ENCODE data around the gene GZMM. TPM values are rescaled to one million over a fixed set of nuclear protein-coding genes. Genes with fewer than 3 reads are reported as not detected.

The GZMM gene
- total RNA-seq, 6 experiments from 2014 or later: 0.59 to 0.95 (median 0.74) TPM; not detected in 3

DNA sequence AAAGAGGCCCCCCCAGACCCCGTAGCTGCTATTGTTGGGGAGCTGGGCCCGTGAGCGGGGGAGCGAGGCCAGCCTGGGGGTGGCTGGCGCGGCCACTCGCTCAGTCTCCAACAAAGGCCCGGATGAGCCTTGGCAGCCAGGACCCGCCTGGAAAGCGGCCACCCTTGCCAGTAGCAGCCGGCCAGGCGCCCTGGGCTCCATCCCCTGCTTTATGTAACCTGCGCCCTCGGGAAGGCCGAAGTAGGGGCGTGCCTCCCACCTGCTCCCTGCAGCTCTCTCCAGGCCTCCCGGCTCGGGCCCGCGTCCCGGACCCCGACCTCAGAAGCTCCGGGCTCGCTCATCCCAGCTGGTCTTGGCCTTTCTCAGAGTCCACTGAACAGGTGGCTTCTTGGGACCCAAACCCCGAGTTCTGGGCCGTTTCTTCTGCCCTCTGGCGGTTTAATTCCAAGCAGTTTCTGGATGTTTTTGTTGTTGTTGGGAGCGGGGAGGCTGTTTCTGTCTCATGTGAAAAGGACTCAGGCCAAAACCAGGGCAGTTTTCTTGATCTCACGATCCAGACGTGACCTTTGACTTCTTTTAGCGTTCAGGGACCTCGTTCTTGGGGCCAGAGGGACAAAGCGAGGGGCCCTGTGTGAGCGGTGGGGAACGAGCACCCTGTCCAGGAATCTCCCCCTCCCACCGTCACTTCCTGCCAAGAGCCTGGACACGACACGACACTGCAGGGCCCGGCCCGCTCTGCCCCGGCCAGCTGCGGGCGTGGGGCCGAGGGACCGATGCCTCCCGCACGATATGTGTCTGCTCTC is 11.1 kb upstream of the GZMM start:
- Histone ChIP-seq H3K4me1 (peaks cover 0 to 23% (median 11%) of the 10 kb centered on the region in 4 donors), H3K36me3 (peaks cover 4 to 19% (median 9%) of the 10 kb centered on the region in 4 donors), H3K4me3 (peak overlapping the region; percentile 87 to 95 (median 94)), H3K9me3 (no peaks in the 10 kb centered on the region), H3K27me3 (no peaks in the 10 kb centered on the region), H3K27ac (peak overlapping the region; percentile 83 to 95 (median 88))
- intact Hi-C loops (cut with DNase I): no loop called here
- peak; percentile 70 to 92 (median 88) for DNase-seq
- no peak for TF ChIP-seq POLR2A (IDR thresholded peaks at IDR 0.05)
- TF ChIP-seq, protein P1, sequence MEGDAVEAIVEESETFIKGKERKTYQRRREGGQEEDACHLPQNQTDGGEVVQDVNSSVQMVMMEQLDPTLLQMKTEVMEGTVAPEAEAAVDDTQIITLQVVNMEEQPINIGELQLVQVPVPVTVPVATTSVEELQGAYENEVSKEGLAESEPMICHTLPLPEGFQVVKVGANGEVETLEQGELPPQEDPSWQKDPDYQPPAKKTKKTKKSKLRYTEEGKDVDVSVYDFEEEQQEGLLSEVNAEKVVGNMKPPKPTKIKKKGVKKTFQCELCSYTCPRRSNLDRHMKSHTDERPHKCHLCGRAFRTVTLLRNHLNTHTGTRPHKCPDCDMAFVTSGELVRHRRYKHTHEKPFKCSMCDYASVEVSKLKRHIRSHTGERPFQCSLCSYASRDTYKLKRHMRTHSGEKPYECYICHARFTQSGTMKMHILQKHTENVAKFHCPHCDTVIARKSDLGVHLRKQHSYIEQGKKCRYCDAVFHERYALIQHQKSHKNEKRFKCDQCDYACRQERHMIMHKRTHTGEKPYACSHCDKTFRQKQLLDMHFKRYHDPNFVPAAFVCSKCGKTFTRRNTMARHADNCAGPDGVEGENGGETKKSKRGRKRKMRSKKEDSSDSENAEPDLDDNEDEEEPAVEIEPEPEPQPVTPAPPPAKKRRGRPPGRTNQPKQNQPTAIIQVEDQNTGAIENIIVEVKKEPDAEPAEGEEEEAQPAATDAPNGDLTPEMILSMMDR (IDR thresholded peaks at IDR 0.05): peak; percentile 36 to 57 (median 45)
- 0% methylated on average over 10 of the region's 47 CpGs for WGBS (ENCODE audit: insufficient coverage, low coverage, low lambda C conversion rate, missing lambda C conversion rate)
- peak; percentile 19 to 58 (median 45) for ATAC-seq

DNA sequence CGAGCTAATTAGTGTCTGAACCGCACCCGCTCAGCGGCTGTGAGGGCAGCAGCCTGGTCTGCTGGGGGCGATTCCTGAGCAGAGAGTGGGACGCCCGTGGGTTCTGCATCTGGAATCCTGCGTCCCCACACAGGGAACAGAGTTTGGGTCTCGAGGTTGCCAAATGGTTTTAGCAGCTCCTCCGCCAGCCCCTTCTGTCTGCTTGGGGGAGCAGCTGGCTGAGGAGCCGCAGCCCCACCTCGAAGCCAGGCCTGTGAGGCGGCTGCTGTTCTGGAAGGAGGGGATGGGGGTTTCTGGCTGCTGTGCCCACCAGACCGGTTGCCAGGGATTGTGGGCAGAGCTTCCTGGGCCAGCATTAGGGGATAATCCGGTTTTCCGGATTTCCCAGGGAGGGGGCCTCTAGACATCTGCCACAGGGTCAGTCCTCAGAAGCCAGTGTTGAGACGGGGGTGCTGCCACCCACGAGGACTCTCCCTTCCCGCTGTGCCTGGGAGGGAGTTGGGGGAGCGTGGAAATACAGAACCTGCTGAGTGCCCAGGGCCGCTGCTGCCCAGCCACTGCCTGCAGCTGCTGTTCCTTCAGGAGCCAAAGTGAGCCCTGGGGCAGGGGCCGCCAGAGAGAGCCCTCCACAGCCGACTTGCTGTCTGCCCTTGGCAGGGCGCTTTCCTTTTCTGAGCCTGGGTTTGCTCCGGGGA is 10.3 kb upstream of the GZMM start:
- Histone ChIP-seq H3K4me3 (peak overlapping the region; percentile 87 to 95 (median 94)), H3K4me1 (peaks cover 0 to 23% (median 11%) of the 10 kb centered on the region in 4 donors), H3K27me3 (no peaks in the 10 kb centered on the region), H3K27ac (peak overlapping the region; percentile 83 to 95 (median 88)), H3K36me3 (peaks cover 4 to 26% (median 10%) of the 10 kb centered on the region in 4 donors), H3K9me3 (no peaks in the 10 kb centered on the region)
- DNase-seq (peak in 1 of 3 donors; percentile 37), ATAC-seq (no peak)
- intact Hi-C loops (cut with DNase I): no loop called here
- TF ChIP-seq, protein P1 (IDR thresholded peaks at IDR 0.05): no peak
- no peak for TF ChIP-seq POLR2A (IDR thresholded peaks at IDR 0.05)
- 24% methylated on average over 4 of the region's 25 CpGs for WGBS (ENCODE audit: insufficient coverage, low coverage, low lambda C conversion rate, missing lambda C conversion rate)

DNA sequence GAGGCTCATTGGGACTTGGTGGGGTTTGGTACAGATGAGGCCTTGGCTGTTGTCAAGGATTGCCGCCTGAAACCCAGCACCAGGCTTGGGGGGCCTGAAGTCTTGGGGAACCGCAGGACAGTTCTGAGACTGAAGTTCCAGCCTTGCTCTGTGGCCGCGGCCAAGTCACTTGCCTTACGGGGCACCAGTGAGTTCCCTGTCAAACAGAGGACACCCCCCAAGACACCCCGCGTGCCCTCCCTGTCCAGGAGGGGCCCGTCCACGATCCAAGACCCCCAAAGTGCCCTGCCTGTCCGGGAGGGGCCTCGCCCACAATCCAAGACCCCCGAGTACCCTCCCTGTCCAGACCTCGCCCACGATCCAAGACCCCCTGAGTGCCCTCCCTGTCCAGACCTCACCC is 9.8 kb upstream of the GZMM start:
- peaks cover 4 to 31% (median 13%) of the 10 kb centered on the region in 4 donors for H3K36me3 ChIP-seq
- DNase-seq: no peak
- intact Hi-C loops (cut with DNase I): no loop called here
- H3K27ac ChIP-seq: peak overlapping the region; percentile 83 to 95 (median 88)
- TF ChIP-seq, protein P1 (IDR thresholded peaks at IDR 0.05): no peak
- no peak for TF ChIP-seq POLR2A (IDR thresholded peaks at IDR 0.05)
- no peak for ATAC-seq
- H3K27me3 ChIP-seq: no peaks in the 10 kb centered on the region
- H3K9me3 ChIP-seq: no peaks in the 10 kb centered on the region
- peak overlapping the region in 2 of 3 donors; percentile 94 to 95 for H3K4me3 ChIP-seq
- peaks cover 0 to 23% (median 11%) of the 10 kb centered on the region in 4 donors for H3K4me1 ChIP-seq
- WGBS (ENCODE audit: insufficient coverage, low coverage, low lambda C conversion rate, missing lambda C conversion rate): no CpG with 5 or more reads among the region's 14 CpGs

DNA sequence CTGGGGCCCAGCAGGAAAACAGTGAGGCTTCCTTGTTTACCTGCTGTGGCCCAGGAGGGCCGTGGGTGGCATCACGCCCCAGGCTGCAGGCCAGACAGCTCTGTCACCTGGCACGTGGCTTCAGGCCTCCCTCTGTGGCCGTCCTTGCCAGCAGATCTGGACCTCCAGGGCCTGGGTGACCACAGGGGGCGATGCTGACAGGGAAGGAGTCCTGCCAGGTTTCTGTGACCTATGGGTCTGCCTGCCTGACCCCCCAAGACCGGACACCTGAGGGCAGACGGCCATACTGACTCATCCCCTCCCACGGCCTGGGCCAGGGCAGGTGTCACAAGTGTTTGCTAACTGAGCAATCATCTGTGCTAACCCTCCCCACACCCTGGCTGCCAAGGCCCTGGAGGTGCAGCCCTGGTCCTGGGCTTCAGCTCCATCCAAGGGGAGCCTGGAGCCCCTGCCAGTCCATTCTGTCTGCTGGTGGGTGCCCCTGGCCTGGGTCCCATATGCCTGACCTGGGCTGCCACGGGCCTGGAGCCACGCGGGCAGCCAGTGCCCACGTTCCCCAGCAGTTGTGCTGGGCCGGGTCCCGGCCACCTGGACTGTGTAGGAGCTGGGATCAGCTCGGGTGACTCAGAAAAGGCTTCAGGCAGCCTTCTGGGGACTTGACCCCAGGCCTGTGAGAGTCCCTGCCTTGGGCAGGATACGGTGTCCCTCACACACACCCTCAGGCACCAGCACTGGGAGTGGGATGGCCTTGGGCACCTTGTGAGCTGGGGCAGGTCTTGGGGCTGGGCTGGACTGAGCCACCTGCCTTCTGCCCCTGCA is 8.6 kb upstream of the GZMM start:
- ATAC-seq (peak; percentile 63 to 73 (median 68)), DNase-seq (peak; percentile 92 to 96 (median 94))
- peaks cover 0 to 23% (median 11%) of the 10 kb centered on the region in 4 donors for H3K4me1 ChIP-seq
- TF ChIP-seq, protein P1 (IDR thresholded peaks at IDR 0.05): peak; percentile 23 to 44 (median 36)
- no peak for TF ChIP-seq POLR2A (IDR thresholded peaks at IDR 0.05)
- intact Hi-C loops (cut with DNase I): no loop called here
- H3K9me3 ChIP-seq: no peaks in the 10 kb centered on the region
- peak overlapping the region in 2 of 3 donors; percentile 51 to 66 for H3K27ac ChIP-seq
- no CpG with 5 or more reads among the region's 16 CpGs for WGBS (ENCODE audit: insufficient coverage, low coverage, low lambda C conversion rate, missing lambda C conversion rate)
- peaks cover 4 to 31% (median 14%) of the 10 kb centered on the region in 4 donors for H3K36me3 ChIP-seq
- H3K4me3 ChIP-seq: peak overlapping the region in 2 of 3 donors; percentile 5 to 6
- no peaks in the 10 kb centered on the region for H3K27me3 ChIP-seq

All from right lobe of liver (tissue), 6 donors.